Fibroblast of the conjunctiva (primary cell): ENCODE data around the gene SOAT1.
"Not testable (repeated sequence)": the region's sequence is repeated elsewhere in the genome, so short reads cannot be mapped to it uniquely, and the experiment has no call there.

Experiments used
- DNase-seq: peaks from one replicate; pipeline ENCODE4 v3.0.0-alpha.2; 2010; ENCODE audit warnings: low read depth

SOAT1 gene

GRCh38 chr1:179293340-179294327 lies at the start of gene SOAT1:
Gene SOAT1, plus strand, starts transcription at chr1:179293797. Its CDS starts 8,888 bp downstream, at chr1:179302685.
- DNase-seq, result peak; percentile 82

DNA sequence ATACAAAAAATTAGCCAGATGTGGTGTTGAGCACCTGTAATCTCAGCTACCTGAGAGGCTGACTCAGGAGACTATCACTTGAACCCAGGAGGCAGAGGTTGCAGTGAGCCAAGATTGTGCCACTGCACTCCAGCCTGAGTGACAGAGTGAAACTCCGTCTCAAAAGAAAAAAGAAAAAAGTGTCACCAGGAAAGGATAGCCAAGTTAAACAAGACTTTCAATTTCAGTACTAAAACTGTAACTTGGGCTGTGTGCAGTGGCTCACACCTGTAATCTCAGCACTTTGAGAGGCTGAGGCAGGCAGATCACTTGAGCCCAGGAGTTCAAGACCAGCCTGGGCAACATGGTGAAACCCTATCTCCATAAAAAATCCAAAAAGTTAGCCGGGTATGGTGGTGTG lies 48.2 kb upstream of the SOAT1 start:
- DNase-seq, result not testable (repeated sequence)

GRCh38 chr1:179247923-179248322 lies 45.7 kb upstream of the SOAT1 start:
- no peak for DNase-seq

- no peak for DNase-seq
Measured at GRCh38 chr1:179251675-179252074, 41.9 kb upstream of the SOAT1 start.

- no peak for DNase-seq
Measured at GRCh38 chr1:179252606-179253005, 41.0 kb upstream of the SOAT1 start.

GRCh38 chr1:179253286-179253972 lies 40.2 kb upstream of the SOAT1 start:
- DNase-seq, result no peak

- no peak for DNase-seq
Measured at GRCh38 chr1:179262183-179262582, 31.4 kb upstream of the SOAT1 start.

DNA sequence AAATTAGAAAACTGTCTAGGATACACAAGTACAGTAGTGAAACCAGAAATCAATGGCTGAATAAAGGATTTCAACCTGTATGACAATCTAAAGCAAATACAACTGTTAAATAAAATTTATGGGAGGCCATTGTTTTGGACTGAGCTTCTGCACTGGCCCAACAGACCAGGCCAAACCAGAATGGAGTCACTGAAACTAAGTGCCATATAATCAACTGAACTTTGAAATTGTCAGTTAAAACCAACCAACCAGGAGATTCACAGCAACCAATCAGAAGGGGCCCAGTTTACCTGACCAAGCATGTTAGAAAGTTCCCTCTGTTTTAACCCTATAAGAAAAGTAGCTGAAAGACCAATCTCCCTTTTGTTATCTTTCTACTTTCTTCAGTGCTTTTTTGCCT lies 30.5 kb upstream of the SOAT1 start:
- no peak for DNase-seq

DNA sequence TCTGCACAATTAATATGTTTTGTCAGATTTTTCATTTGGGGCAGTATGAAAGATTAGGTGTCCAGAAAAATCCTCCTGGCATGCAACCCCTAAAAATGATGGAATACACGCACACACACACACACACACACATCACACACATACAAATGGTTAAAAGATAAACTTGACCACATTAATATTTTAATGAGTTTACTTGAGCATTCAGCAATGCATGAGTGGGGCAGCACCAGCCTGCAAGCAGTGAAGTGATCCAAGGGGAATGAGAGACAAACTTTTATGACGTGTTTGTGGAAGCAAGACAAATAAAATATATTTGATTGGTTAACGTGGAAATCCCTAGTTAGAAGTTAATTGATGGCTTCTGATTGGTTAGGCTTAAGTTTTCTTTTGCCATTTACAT lies 29.1 kb upstream of the SOAT1 start:
- DNase-seq, result no peak

DNA sequence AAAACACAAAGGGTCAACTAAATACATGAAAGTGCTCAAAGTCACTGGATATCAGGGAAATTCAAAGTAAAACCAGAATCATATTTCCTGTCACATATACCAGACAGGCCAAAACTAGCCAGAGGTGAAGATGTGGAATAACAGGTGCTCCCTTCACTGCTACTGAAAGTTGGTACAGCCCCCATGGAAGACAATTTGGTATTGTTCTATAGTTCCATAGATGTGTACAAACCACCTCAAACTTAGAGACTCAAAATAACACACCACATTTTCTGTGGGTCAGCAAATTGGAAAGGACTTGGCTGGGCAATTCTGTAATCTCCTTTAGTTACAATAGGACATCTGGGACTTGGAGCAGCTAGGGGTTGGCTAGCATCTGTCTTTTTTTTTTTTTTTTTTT lies 24.5 kb upstream of the SOAT1 start:
- no peak for DNase-seq

DNA sequence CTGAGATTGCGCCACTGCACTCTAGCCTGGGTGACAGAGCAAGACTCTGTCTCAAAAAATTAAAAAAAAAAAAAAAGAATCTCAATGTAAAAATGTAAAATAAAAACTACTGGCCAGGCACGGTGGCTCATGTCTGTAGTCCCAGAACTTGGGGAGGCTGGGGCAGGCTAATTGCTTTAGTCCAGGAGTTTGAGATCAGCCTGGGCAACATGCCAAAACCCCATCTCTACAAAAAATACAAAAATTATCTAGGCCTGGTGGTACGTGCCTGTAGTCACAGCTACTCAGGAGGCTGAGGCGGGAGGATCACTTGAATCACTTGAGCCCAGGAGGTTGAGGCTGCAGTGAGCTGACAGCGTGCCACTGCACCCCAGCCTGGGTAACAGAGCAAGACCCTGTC lies 19.2 kb upstream of the SOAT1 start:
- DNase-seq, result not testable (repeated sequence)

- no peak for DNase-seq
Measured at GRCh38 chr1:179278920-179279319, 14.7 kb upstream of the SOAT1 start.

DNA sequence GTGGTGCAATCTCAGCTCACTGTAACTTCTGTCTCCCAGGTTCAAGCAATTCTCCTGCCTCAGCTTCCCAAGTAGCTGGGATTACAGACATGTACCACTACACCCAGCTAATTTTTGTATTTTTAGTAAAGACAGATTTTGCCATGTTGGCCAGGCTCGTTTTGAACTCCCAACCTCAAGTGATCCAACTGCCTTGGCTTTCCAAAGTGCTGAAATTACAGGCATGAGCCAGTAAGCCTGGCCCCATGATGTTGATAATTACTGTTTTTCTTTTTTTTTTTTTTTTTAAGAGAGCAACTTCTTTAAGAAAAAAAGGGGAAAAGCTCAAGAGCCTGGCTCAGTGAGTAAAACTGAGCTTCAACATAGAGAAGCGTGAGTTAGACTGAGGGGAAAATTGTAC lies 9.6 kb upstream of the SOAT1 start:
- DNase-seq, result no peak

DNA sequence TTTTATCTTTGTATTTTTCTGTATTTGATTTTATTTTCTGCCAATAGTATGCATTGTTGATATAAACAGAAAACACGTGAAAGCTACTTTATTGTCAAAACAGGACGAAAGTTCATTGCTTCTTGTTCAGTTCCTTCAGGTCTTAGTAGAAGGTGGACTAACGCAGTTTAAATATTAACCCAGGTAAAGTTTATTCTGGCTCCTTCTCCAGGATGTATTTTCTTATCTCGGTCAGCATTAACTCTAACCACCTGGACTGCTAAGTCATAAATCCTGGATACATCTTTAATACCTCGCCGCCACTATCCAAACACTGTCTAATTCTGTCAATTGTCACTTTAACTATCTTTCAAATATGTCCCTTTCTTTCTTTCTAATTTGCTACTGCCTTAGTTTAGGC lies 5.7 kb upstream of the SOAT1 start:
- DNase-seq, result no peak

DNA sequence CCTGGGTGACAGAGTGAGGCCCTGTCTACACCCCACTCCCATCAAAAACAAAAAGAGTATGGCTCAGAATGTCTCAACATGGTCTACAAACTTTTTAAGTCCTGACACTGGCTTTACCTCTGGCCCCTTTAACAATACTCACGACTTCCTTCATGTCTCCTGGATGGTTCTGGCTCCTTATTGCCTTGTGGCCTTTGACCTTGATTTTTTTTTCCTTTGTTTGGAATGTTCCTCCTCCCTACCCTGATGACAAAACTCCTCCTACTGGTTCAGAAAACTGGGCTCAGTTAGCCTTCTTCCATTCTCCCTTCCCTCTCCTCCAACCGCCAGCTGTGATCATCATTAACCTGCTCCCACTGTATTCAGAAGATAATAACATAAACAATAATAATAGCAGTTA lies 4.6 kb upstream of the SOAT1 start:
- no peak for DNase-seq

DNA sequence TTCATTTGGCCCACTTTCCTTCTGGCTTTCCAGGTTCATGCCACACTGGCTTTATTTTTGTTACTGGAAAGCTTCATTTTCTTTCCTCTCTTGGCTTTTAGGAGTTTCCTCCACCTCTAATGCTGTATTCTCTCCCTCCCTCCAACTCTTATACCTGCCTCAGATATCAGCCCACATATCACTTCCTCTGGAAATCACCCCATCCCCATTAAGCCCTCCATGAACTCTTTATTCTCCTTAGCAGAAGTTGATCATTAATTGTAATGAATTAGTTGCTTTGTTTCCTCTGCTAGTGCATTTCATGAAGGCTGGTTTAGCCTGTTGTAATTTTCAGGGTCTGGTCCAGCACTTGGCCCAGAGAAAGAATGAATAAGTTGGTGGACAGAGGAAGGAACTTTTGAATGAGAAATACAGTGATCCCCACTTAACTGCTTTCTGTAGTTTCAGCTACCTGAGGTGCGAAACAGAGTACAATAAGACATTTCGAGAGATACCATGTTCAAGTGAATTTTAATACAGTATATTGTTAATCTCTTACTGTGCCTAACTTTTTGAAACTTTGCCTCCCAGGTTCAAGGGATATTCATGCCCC lies 1.7 kb downstream of the SOAT1 start:
- no peak for DNase-seq

DNA sequence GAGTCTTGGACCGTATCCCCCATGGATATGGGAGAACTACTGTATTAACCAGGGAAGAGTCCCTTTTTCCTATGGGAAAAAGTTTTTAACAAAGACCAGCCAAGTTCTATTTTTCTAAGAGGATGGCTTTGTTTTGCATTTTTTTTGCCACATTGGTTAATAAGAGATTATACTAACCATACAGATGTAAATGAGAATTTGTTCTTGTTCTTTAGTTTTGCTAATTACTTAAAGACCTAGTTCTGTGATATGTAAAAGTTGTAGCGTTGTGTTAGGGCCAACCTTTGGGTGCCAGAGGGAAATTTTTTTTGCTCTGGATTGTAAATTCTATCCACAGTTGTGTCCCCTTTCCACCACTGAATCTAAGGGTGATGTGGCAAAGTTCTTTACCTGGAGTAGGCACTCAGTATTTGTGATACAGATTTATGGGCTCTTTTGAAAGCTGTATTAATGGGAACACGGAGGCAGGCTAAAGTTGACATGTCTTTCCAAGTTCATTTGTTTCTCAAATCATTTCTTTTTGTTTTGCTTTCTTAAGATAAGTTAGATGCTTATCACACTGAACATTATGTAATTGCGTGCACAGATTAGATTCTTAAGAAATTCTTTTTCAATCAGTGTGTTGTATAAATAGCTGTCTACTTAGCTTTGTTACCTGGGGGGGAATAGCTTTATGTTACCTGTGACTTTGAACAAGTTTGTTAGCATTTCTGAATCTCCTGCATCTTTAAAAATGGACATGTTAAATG lies 2.9 kb downstream of the SOAT1 start:
- no peak for DNase-seq

DNA sequence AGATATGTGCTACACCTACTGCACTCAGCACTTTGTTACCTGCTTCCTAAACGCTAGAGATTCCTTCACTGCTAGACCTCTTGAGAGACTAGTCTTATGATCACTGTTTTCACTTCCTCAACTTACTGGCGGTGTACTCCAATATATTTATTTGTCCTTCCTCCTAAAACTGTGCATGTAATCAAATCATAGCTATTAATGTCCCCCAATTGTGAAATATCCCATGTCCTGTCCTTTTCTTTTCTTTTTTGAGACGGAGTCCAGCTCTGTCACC lies 3.4 kb downstream of the SOAT1 start:
- no peak for DNase-seq

- DNase-seq, result no peak
Measured at GRCh38 chr1:179298952-179299351, 5.4 kb downstream of the SOAT1 start.

DNA sequence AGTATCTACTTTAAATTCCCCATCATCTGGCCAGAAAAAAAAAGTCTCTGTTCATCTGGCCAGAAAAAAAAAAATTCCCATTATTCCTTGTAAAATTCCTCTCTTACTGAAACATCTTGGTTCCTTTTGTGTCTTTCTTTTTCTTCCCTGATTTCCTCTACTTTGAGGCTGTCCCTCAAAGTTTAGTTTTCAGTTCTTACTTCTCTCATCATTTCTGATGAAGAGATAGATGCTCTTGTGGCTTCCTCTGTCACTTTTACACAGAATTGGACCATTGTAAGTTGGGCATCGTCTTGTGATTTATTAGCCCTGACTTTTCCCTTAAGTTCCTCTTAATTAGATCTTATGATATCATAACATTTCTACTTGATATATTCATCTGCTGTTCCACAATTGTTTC lies 6.5 kb downstream of the SOAT1 start:
- no peak for DNase-seq

DNA sequence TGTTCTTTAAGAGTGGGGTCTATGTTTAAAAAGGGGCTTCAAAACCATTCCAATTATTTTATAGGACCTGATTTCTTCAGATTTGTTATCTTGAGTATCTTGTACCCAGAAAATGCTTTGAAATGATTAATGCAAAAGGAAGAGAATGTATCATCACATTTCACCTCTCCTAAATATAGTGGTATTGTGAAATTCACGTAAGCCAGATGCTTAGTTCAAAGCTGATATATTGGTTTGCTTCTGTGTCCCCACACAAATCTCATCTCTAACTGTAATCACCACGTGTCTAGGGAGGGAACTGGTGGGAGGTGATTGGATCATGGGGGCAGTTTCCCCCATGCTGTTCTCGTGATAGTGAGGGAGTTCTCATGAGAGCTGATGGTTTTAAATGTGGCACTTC lies 8.5 kb downstream of the SOAT1 start:
- DNase-seq, result no peak

DNA sequence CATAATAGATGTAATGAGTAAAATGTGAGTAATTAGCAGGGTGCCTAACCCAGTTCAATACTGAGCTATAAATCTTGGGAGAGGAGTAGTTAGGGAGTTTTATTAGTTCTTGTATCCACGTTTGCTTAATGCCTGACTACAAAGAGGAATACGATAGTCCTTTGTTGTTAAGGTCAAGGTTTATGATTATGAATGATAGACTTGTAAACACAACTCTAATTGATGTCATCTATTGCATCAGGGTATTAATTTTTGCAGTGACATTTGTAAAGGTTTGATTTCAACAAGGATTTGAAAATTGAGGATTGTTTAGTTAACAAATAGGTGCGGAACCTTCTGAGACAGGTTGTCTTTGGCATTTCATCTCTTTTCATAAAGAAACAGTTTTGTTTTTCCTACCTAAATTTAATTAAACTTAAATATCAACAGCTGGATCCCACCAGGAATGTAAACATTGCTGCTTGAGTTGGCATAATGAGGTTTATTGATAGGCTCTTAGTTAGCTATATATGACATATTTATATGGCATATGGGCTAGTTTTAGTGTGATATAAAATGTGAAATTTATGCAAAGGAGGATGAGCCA lies 9.7 kb downstream of the SOAT1 start:
- no peak for DNase-seq
